Neuronal stem cell (in vitro differentiated cells): ENCODE data around the gene CDC34.

Experiments used
- DNase-seq: peaks from one replicate; pipeline ENCODE4 v3.0.0-alpha.2; 2013; ENCODE audit warnings: low spot score
- H2AFZ ChIP-seq: one replicate; pipeline ENCODE4 v1.6.1; 2013; ENCODE audit warnings: mild to moderate bottlenecking, low read length, inconsistent platforms
- H2AK5ac ChIP-seq: 2 replicates; pipeline ENCODE4 v1.6.1; 2013; ENCODE audit warnings: low read depth, mild to moderate bottlenecking, inconsistent platforms, low read length, moderate library complexity, mixed read lengths
- H2BK120ac ChIP-seq: 2 replicates; pipeline ENCODE4 v1.6.1; 2013; ENCODE audit warnings: low read depth, mild to moderate bottlenecking, inconsistent platforms, low read length, moderate library complexity, mixed read lengths
- H2BK12ac ChIP-seq: one replicate; pipeline ENCODE4 v1.6.1; 2013; ENCODE audit warnings: low read length, inconsistent platforms
- H2BK15ac ChIP-seq: 2 replicates; pipeline ENCODE4 v1.6.1; 2013; ENCODE audit warnings: mild to moderate bottlenecking, low read length, inconsistent platforms, mixed read lengths
- H2BK5ac ChIP-seq: one replicate; pipeline ENCODE4 v1.6.1; 2013; ENCODE audit warnings: inconsistent platforms, mild to moderate bottlenecking, low read length, moderate library complexity
- H3K14ac ChIP-seq: one replicate; pipeline ENCODE4 v1.6.1; 2013; ENCODE audit warnings: low read length, inconsistent platforms
- H3K18ac ChIP-seq: 2 replicates; pipeline ENCODE4 v1.6.1; 2013; ENCODE audit warnings: low read length, inconsistent platforms
- H3K23ac ChIP-seq: 2 replicates; pipeline ENCODE4 v1.6.1; 2013; ENCODE audit warnings: low read depth, mild to moderate bottlenecking, mixed read lengths, low read length, inconsistent platforms; ENCODE audit not compliant: poor library complexity
- H3K27ac ChIP-seq: replicated peaks from 3 replicates; pipeline ENCODE4 v1.5.1; 2013; ENCODE audit warnings: low read length, inconsistent platforms
- H3K27me3 ChIP-seq, 3 experiments: 2 replicates each; pipeline ENCODE4 v1.6.1; 2013; ENCODE audit warnings: low read length in 3 of 3, mild to moderate bottlenecking in 2 of 3, inconsistent platforms in 1 of 3, low read depth in 1 of 3, mixed read lengths in 1 of 3, moderate library complexity in 1 of 3; ENCODE audit not compliant: control insufficient read depth in 3 of 3, insufficient read depth in 3 of 3
- H3K36me3 ChIP-seq, 2 donors: replicated peaks in 1 of 2; 2 replicates each; pipeline ENCODE4 v1.6.1; 2013; ENCODE audit warnings: low read length in 2 of 2; ENCODE audit not compliant: control insufficient read depth in 2 of 2, insufficient read depth in 2 of 2
- H3K4ac ChIP-seq: 2 replicates; pipeline ENCODE4 v1.6.1; 2013; ENCODE audit warnings: inconsistent platforms, mild to moderate bottlenecking, low read length, moderate library complexity
- H3K4me1 ChIP-seq, 2 donors: 1 replicate in 1 of 2; 2 replicates in 1 of 2; pipeline ENCODE4 v1.6.1; 2013; ENCODE audit warnings: low read length in 2 of 2, low read depth in 1 of 2; ENCODE audit not compliant: control insufficient read depth in 2 of 2, insufficient read depth in 1 of 2
- H3K4me2 ChIP-seq: one replicate; pipeline ENCODE4 v1.6.1; 2013; ENCODE audit warnings: mild to moderate bottlenecking, low read length, inconsistent platforms; ENCODE audit not compliant: insufficient read depth, poor library complexity, severe bottlenecking
- H3K4me3 ChIP-seq, 2 donors: 2 replicates each; pipeline ENCODE4 v1.5.1; 2013; ENCODE audit warnings: low read length in 2 of 2, mild to moderate bottlenecking in 2 of 2, inconsistent platforms in 1 of 2, moderate library complexity in 1 of 2
- H3K79me1 ChIP-seq: one replicate; pipeline ENCODE4 v1.6.1; 2013; ENCODE audit warnings: low read depth, mild to moderate bottlenecking, inconsistent platforms, low read length, moderate library complexity
- H3K9ac ChIP-seq: one replicate; pipeline ENCODE4 v1.6.1; 2013; ENCODE audit warnings: mild to moderate bottlenecking, low read depth, low read length, inconsistent platforms; ENCODE audit not compliant: poor library complexity
- H3K9me3 ChIP-seq, 2 donors: replicated peaks in 1 of 2; 2 replicates each; pipeline versions ENCODE3 to v1.6.1; 2013; ENCODE audit warnings: low read length in 2 of 2, mild to moderate bottlenecking in 2 of 2, inconsistent platforms in 1 of 2, low read depth in 1 of 2, mixed read lengths in 1 of 2, moderate library complexity in 1 of 2; ENCODE audit not compliant: control insufficient read depth in 2 of 2, insufficient read depth in 1 of 2
- H4K8ac ChIP-seq: one replicate; pipeline ENCODE4 v1.6.1; 2013; ENCODE audit warnings: low read depth, mild to moderate bottlenecking, inconsistent platforms, low read length, moderate library complexity
- H4K91ac ChIP-seq: one replicate; pipeline ENCODE4 v1.6.1; 2013; ENCODE audit warnings: low read length, low read depth, mild to moderate bottlenecking, inconsistent platforms; ENCODE audit not compliant: poor library complexity
- WGBS, 2 donors: extraction: QIAGEN DNeasy Blood & Tissue Kit; methylation state at CpG; one replicate each; pipeline ENCODE4 v1.1.7; 2013; ENCODE audit warnings: missing lambda C conversion rate in 2 of 2, mixed read lengths in 1 of 2; ENCODE audit not compliant: insufficient read length in 2 of 2, insufficient replicate concordance in 1 of 2; ENCODE audit errors: extremely low coverage in 2 of 2; 5-methylcytosine and 5-hydroxymethylcytosine counted together

Gene CDC34

DNA sequence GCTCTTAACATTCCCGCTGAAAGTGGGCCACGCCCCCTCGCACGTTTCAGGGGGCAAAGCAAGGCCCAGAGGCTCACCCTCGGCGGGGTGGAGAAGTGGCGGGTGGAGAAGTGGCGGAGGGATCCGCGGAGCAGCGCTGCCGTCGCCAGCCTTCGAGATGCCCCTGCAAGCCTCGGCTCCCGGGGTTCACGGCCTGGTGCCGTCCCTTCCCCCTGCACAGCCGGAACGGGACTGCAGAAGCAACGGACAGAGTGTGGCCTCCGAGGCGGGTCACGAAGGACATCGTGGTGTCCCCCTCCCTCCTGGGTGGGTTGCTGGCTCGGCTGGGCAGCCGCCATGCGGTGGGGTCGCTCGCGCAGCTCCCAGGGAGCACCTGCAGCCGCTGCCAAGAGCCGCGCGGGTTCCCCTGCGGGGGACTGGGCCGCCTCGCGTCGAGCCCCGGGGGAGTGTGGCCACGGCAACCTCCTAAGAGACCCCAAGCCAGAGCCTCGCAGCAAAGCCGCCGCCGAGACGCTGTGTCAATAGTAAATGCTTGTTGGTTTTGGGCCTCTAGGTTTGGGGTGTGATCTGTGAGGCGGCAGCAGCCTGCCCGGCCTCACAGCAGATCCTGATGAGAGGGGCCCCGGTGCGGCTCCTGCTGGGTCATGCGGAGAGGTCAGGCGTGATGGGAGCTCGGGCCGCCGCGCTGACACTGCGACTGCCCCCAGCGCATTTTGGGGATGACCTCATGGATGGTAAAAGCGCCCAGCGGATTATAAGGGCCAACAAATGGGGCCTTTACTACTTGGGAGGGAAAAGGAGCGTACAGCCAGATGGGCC, 18.8 kb upstream of the CDC34 start:
- Histone ChIP-seq H3K27me3 (peaks cover 0 to 2% (median 0%) of the 10 kb centered on the region in 3 experiments), H2BK120ac (peak overlapping the region; percentile 31), H3K9me3 (peaks cover 0 to 8% of the 10 kb centered on the region in 2 donors), H3K27ac (peak overlapping the region; percentile 54), H4K91ac (no peak overlapping the region), H3K14ac (no peak overlapping the region), H2BK15ac (peak overlapping the region; percentile 85), H3K79me1 (peaks cover 13% of the 10 kb centered on the region), H3K9ac (no peak overlapping the region), H3K4ac (no peak overlapping the region), H3K18ac (peak overlapping the region; percentile 83), H2BK12ac (peak overlapping the region; percentile 94), H2AK5ac (peak overlapping the region; percentile 90), H3K4me3 (no peak overlapping the region), H3K4me1 (peaks cover 20 to 24% of the 10 kb centered on the region in 2 donors), H4K8ac (no peak overlapping the region), H3K36me3 (peaks cover 11 to 18% of the 10 kb centered on the region in 2 donors), H2AFZ (peak overlapping the region; percentile 11), H2BK5ac (peak overlapping the region; percentile 53), H3K23ac (peak overlapping the region; percentile 93), H3K4me2 (no peak overlapping the region)
- WGBS, 2 donors, result no CpG with 5 or more reads among the region's 62 CpGs
- DNase-seq, result no peak

DNA sequence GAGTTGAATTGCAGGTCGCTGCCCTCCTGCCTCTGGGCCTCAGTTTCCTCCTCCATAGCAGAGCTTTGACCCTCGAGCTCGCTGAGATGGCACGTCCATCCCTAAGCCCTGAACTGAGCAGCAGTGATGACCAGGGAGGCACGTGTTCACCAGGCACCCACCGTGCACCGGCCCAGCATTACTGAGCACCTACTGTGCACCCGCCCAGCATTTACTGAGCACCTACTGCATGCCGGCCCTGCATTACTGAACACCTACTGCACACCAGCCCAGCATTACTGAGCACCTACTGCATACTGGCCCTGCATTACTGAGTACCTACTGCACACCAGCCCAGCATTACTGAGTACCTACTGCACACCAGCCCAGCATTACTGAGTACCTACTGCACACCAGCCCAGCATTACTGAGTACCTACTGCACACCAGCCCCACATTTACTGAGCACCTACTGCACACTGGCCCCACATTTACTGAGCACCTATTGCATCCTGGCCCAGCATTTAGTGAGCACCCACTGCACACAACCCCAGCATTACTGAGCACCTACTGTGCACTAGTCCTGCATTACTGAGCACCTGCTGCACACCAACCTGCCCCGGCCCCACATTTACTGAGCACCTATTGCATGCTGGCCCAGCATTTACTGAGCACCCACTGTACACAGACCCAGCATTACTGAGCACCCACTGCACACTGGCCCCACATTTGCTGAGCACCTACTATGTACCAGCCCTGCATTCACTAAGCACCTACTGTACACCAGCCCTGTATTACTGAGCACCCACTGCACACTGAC, 18.0 kb upstream of the CDC34 start:
- H3K79me1 ChIP-seq, result peaks cover 11% of the 10 kb centered on the region
- no peak overlapping the region for H4K91ac ChIP-seq
- H2BK5ac ChIP-seq, result peak overlapping the region; percentile 68
- peak overlapping the region; percentile 70 for H3K9ac ChIP-seq
- no peak overlapping the region for H2AFZ ChIP-seq
- H3K36me3 ChIP-seq, result peaks cover 11 to 18% of the 10 kb centered on the region in 2 donors
- H3K4me3 ChIP-seq, result peak overlapping the region in 1 of 2 donors; percentile 53
- H3K4me2 ChIP-seq, result no peak overlapping the region
- peaks cover 0 to 8% of the 10 kb centered on the region in 2 donors for H3K9me3 ChIP-seq
- H3K18ac ChIP-seq, result peak overlapping the region; percentile 57
- H2AK5ac ChIP-seq, result peak overlapping the region; percentile 90
- H3K14ac ChIP-seq, result peak overlapping the region; percentile 63
- no peak for DNase-seq
- H3K4me1 ChIP-seq, result peaks cover 14 to 20% of the 10 kb centered on the region in 2 donors
- H2BK15ac ChIP-seq, result peak overlapping the region; percentile 37
- peak overlapping the region; percentile 43 for H4K8ac ChIP-seq
- H2BK120ac ChIP-seq, result peak overlapping the region; percentile 31
- peak overlapping the region; percentile 6 for H3K4ac ChIP-seq
- H3K27me3 ChIP-seq, result peaks cover 0 to 2% (median 0%) of the 10 kb centered on the region in 3 experiments
- WGBS, 2 donors, result no CpG with 5 or more reads among the region's 10 CpGs
- peak overlapping the region; percentile 54 for H3K27ac ChIP-seq
- H3K23ac ChIP-seq, result peak overlapping the region; percentile 85
- H2BK12ac ChIP-seq, result peak overlapping the region; percentile 94

DNA sequence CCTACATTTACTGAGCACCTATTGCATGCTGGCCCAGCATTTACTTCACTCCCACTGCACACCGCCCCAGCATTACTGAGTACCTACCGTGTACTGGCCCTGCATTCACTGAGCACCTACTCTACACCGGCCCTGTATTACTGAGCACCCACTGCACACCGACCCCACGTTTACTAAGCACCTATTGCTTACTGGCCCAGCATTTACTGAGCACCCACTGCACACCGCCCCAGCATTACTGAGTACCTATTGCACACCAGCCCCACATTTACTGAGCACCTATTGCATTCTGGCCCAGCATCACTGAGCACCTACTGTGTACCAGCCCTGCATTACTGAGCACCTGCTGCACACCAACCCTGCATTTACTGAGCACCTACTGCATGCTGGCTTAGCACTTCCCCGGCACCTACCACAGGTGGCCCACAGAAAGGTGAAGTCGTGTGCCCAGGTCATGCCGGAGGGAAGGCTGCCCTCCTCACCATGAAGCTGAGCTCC, 17.3 kb upstream of the CDC34 start:
- Histone ChIP-seq H2BK120ac (no peak overlapping the region), H3K36me3 (peaks cover 10 to 14% of the 10 kb centered on the region in 2 donors), H4K8ac (peak overlapping the region; percentile 43), H4K91ac (peak overlapping the region; percentile 96), H2BK12ac (peak overlapping the region; percentile 41), H2BK5ac (peak overlapping the region; percentile 68), H3K23ac (peak overlapping the region; percentile 85), H3K27me3 (peaks cover 0 to 2% (median 0%) of the 10 kb centered on the region in 3 experiments), H3K4me3 (peak overlapping the region in 1 of 2 donors; percentile 31), H3K4me1 (peaks cover 17 to 22% of the 10 kb centered on the region in 2 donors), H2AFZ (no peak overlapping the region), H2BK15ac (peak overlapping the region; percentile 79), H3K79me1 (peaks cover 11% of the 10 kb centered on the region), H2AK5ac (peak overlapping the region; percentile 98), H3K18ac (peak overlapping the region; percentile 48), H3K14ac (peak overlapping the region; percentile 63), H3K9ac (peak overlapping the region; percentile 70), H3K27ac (no peak overlapping the region), H3K4ac (peak overlapping the region; percentile 6), H3K9me3 (peaks cover 0 to 8% of the 10 kb centered on the region in 2 donors), H3K4me2 (no peak overlapping the region)
- no CpG with 5 or more reads among the region's 9 CpGs for WGBS, 2 donors
- DNase-seq, result no peak
